MM.1S (cell line): ENCODE measurements around the gene ATAD3B.
"Not testable (repeated sequence)": the region's sequence is repeated elsewhere in the genome, so short reads cannot be mapped to it uniquely, and the experiment has no call there.

Experiments used
- CTCF ChIP-seq: fragments of 300-600 bp; sonication (generic); IDR thresholded peaks from 2 replicates; pipeline ENCODE4 v1.5.1; 2016; ENCODE audit warnings: antibody characterized with exemption, low read length, mixed read lengths
- EZH2 ChIP-seq: fragments of 300-600 bp; sonication (generic); optimal IDR thresholded peaks from 2 replicates; pipeline ENCODE3; 2017; ENCODE audit warnings: low read depth, mild to moderate bottlenecking, antibody characterized with exemption, low read length, mixed read lengths
- EZH2phosphoT487 ChIP-seq: fragments of 300-600 bp; sonication (generic); IDR thresholded peaks from 2 replicates; pipeline ENCODE4 v1.6.1; 2018; ENCODE audit warnings: antibody characterized with exemption, low read length

- not testable (repeated sequence) for TF ChIP-seq CTCF, EZH2, EZH2phosphoT487
Measured at GRCh38 chr1:1452365-1452739, 19.2 kb upstream of the ATAD3B start.
